Measurements from ENCODE around the gene SOX18. TPM values are rescaled to one million over a fixed set of nuclear protein-coding genes. Genes with fewer than 3 reads are reported as not detected.

Gene SOX18
- total RNA-seq, 1 experiment from 2014 or later, result 0.92 TPM

- Histone ChIP-seq H3K27me3 (no peaks in the 10 kb centered on the region), H3K9me3 (no peaks in the 10 kb centered on the region), H3K4me3 (peak within 1 kb of the TSS; percentile 93), H3K36me3 (peaks cover 6% of the 10 kb centered on the region)
- DNase-seq, result peak; percentile 99
These were observed 13.4 kb upstream of the SOX18 start, which contains the start of gene TCEA2 for GRCh38 chr20:64062596-64063388. Gene TCEA2, plus strand, starts transcription at chr20:64063198. Its CDS starts 115 bp downstream, at chr20:64063313.

DNA sequence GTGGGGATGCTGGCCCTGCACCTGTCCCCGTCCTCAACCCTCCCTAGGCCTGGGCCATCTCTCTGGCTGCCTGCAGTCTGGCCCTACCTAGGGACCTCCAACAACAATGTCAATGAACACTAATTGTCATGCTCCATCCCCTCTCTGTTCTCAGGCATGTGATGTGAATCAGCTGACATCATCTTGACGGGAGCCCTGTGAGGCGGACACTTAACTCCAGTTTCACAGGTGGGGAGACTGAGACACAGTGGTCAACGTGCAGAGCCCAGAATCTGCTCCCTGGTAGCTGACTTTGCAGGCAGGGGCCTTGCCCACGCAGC is 12.8 kb upstream of the SOX18 start:
- no peak for DNase-seq

DNA sequence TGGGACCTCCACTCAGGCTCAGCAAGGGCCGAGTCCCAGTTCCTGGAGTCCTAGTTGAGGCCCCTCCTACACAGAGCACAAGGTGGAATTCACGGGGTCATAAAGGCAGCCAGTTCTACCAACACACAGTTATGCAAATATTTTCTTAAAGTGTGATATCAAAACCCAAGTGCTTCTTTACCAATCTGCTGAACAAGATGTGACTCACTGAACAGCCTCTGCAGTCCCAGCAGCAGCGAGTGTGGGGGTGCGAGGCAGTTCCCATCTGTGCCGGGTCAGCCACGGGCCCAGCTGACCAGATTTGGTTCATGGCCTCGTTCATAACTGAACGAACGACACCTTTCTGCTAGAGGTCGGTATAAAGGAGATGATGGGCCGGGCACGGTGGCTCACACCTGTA is 9.1 kb upstream of the SOX18 start:
- no peak for DNase-seq
- no peaks in the 10 kb centered on the region for H3K36me3 ChIP-seq
- H3K4me3 ChIP-seq, result no peak overlapping the region
- H3K9me3 ChIP-seq, result no peaks in the 10 kb centered on the region
- H3K27me3 ChIP-seq, result no peaks in the 10 kb centered on the region

More for the DNA sequence above, 12.8 kb upstream of the SOX18 start:
- H3K9me3 ChIP-seq, result no peaks in the 10 kb centered on the region
- H3K4me3 ChIP-seq, result peak overlapping the region; percentile 93
- no peaks in the 10 kb centered on the region for H3K27me3 ChIP-seq
- peaks cover 6% of the 10 kb centered on the region for H3K36me3 ChIP-seq

- Histone ChIP-seq H3K4me3 (no peak overlapping the region), H3K27me3 (no peaks in the 10 kb centered on the region), H3K9me3 (no peaks in the 10 kb centered on the region), H3K36me3 (no peaks in the 10 kb centered on the region)
- DNase-seq, result peak; percentile 72
These were observed 8.4 kb upstream of the SOX18 start for GRCh38 chr20:64057628-64058498.

DNA sequence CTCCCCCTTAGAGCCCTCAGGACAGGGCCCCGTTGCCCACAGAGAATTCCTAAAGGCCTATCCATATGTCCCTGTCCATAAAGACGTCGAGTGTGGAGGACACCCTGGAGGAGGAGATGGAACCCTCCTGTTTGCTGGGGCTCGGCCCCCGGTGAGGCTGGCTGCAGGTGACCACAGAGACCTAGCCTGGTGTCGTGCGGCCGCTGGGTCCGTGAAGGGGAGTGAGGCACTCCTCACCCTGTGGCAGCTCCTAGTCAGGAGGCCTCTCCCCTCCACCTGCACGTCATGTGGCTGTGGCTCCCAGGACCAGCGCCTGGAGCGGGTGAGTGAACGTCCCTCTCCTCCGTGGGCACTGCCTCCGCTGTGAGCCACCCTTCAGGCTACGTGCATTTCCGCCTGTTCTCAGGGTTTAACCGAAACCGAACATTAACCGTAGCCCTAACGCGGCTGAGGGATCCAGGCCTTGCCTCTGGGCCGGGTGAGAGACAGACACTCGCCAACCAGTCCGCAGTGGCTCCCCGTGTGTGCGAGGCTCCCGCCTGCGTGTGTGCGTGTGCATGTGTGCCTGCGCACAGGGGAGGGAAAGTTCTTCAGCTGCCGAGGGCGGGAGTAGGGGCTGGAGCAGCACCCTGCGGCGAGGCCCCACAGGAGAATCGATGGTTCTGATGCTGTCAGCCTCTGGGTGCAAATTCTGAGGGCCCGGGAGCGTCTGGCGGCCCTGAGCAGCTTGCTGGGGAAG is 7.6 kb upstream of the SOX18 start:
- Histone ChIP-seq H3K27me3 (no peaks in the 10 kb centered on the region), H3K4me3 (no peak overlapping the region), H3K36me3 (no peaks in the 10 kb centered on the region), H3K9me3 (no peaks in the 10 kb centered on the region)
- no peak for DNase-seq

- no peak overlapping the region for H3K4me3 ChIP-seq
- no peaks in the 10 kb centered on the region for H3K27me3 ChIP-seq
- no peaks in the 10 kb centered on the region for H3K36me3 ChIP-seq
- no peak for DNase-seq
- H3K9me3 ChIP-seq, result no peaks in the 10 kb centered on the region
These were observed 7.1 kb upstream of the SOX18 start for GRCh38 chr20:64056639-64056888.

DNA sequence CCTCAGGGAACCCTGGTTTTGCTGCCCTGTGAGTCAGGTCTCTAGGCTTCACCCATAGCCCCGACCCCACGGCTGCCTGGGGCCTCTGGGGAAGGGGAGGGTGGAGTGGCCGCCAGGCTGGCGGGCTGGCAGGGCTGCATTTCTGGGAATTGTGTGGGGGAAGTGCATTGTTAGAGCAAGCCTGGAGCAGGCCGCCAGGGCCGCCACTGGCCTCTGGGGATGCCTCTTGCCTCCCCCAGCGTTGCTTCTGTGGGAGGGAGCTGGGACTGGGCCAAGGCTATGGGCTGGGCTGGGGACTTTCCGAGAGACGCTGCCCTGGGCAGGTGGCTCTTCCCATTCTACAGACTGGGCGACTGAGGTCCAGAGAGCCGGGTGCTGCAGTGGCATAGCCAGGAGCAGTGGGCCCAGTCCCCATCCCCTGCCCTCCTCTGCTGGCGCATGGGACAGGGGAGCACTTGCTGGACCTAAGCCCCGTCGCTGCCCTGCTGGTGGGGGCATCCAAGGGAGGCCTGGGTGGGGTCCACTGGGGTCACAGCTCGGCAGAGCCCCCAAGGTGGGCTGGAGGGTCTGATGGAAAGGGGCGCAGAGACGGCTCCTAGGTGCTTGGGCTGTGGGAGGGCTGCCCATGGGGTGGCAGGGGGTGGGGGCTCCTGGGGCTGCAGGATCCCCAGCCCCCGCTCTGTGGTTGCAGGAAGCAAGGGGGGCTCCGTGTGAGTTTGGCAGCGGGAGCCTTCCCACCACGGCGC is 6.6 kb upstream of the SOX18 start:
- H3K9me3 ChIP-seq, result no peaks in the 10 kb centered on the region
- H3K36me3 ChIP-seq, result no peaks in the 10 kb centered on the region
- H3K27me3 ChIP-seq, result no peaks in the 10 kb centered on the region
- DNase-seq, result no peak
- H3K4me3 ChIP-seq, result no peak overlapping the region

GRCh38 chr20:64055396-64055892 is 6.0 kb upstream of the SOX18 start:
- Histone ChIP-seq H3K4me3 (no peak overlapping the region), H3K9me3 (no peaks in the 10 kb centered on the region), H3K36me3 (no peaks in the 10 kb centered on the region), H3K27me3 (no peaks in the 10 kb centered on the region)
- no peak for DNase-seq

GRCh38 chr20:64053841-64054661 is 4.6 kb upstream of the SOX18 start:
- Histone ChIP-seq H3K27me3 (no peaks in the 10 kb centered on the region), H3K36me3 (no peaks in the 10 kb centered on the region), H3K9me3 (no peaks in the 10 kb centered on the region), H3K4me3 (no peak overlapping the region)
- no peak for DNase-seq

GRCh38 chr20:64052987-64053840 is 3.8 kb upstream of the SOX18 start:
- H3K27me3 ChIP-seq, result no peaks in the 10 kb centered on the region
- DNase-seq, result no peak
- no peak overlapping the region for H3K4me3 ChIP-seq
- no peaks in the 10 kb centered on the region for H3K36me3 ChIP-seq
- H3K9me3 ChIP-seq, result no peaks in the 10 kb centered on the region

- Histone ChIP-seq H3K4me3 (no peak overlapping the region), H3K9me3 (no peaks in the 10 kb centered on the region), H3K27me3 (no peaks in the 10 kb centered on the region), H3K36me3 (no peaks in the 10 kb centered on the region)
- DNase-seq, result no peak
These were observed 2.9 kb upstream of the SOX18 start for GRCh38 chr20:64052326-64052722.

GRCh38 chr20:64051561-64052325 is 2.3 kb upstream of the SOX18 start:
- no peaks in the 10 kb centered on the region for H3K27me3 ChIP-seq
- no peak for DNase-seq

DNA sequence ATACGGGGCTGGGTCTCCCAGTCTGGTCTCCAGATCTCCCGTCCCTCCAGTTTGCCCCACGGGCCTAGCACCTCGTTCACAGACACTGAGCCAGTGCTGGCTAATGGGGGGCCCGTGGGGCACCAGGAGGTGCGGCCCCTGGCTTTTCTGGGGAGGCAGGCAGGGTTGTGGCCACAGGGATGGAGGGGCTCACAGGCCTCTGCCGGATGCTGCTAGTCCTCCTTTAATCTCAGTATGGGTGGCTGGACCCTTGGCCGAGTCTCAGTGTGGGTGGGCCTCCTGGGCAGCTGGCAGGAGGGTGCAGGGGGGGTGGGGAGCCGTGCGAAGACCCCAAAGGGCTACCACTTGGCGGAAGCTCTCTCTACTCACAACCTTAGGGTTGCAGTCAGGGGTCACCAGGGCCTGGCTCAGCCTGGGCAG is 1.6 kb upstream of the SOX18 start:
- H3K36me3 ChIP-seq, result no peaks in the 10 kb centered on the region
- no peak overlapping the region for H3K4me3 ChIP-seq
- H3K27me3 ChIP-seq, result no peaks in the 10 kb centered on the region
- DNase-seq, result no peak
- H3K9me3 ChIP-seq, result no peaks in the 10 kb centered on the region

More at GRCh38 chr20:64051561-64052325, 2.3 kb upstream of the SOX18 start:
- no peak overlapping the region for H3K4me3 ChIP-seq
- H3K9me3 ChIP-seq, result no peaks in the 10 kb centered on the region
- no peaks in the 10 kb centered on the region for H3K36me3 ChIP-seq

GRCh38 chr20:64050261-64051032 is 1.0 kb upstream of the SOX18 start:
- Histone ChIP-seq H3K27me3 (no peaks in the 10 kb centered on the region), H3K36me3 (no peaks in the 10 kb centered on the region), H3K4me3 (no peak overlapping the region), H3K9me3 (no peaks in the 10 kb centered on the region)
- DNase-seq, result no peak

Data from MG63 (cell line).